ENCODE data around the gene INSYN2A. TPM values are rescaled to one million over a fixed set of nuclear protein-coding genes. Genes with fewer than 3 reads are reported as not detected.

The INSYN2A gene
- total and polyA plus RNA-seq, 9 of the 15 experiments (the other 6 are each of a cell fraction or from before 2014, with no cell fraction given), result not detected

- H3K4me1 ChIP-seq (replicated peaks in 1 of 2; ENCODE audit: control insufficient read depth in 2 of 2, insufficient read depth in 2 of 2, low read length in 2 of 2), result no peaks in the 10 kb centered on the region
- no peaks in the 10 kb centered on the region for H3K9me1 ChIP-seq (ENCODE audit: control insufficient read depth, insufficient read depth, low read length)
- H3K27ac ChIP-seq (ENCODE audit: extremely low read depth, low read depth, low read length), result no peak overlapping the region
- no peak overlapping the region for H2AFZ ChIP-seq (ENCODE audit: low read depth, low read length)
- H3K4me2 ChIP-seq (ENCODE audit: insufficient read depth, low read length), result no peak overlapping the region
- FAIRE-seq (no peak), ATAC-seq (no peak), DNase-seq (ENCODE audit: extremely low read depth in 1 of 4, low spot score in 3 of 4) (no peak)
- H3K27me3 ChIP-seq (ENCODE audit: control insufficient read depth in 2 of 2, insufficient read depth in 2 of 2, low read length in 2 of 2), result no peaks in the 10 kb centered on the region
- no peaks in the 10 kb centered on the region for H3K79me2 ChIP-seq (ENCODE audit: control insufficient read depth, insufficient read depth, low read length)
- 0% methylated on average over 4 of the region's 5 CpGs for WGBS (ENCODE audit: insufficient coverage, low coverage, missing lambda C conversion rate)
- ChIA-PET CTCF (ENCODE audit: low intra/inter-chr PET ratio) (no interaction called here), POLR2A (no interaction called here)
- H4K20me1 ChIP-seq (replicated peaks; ENCODE audit: control insufficient read depth, insufficient read depth, low read length), result no peaks in the 10 kb centered on the region
- no peaks in the 10 kb centered on the region for H3K9me3 ChIP-seq (replicated peaks; ENCODE audit: control insufficient read depth, insufficient read depth, low read depth, low read length)
- H3K9ac ChIP-seq (ENCODE audit: insufficient read depth in 1 of 2, low read depth in 2 of 2, low read length in 2 of 2), result no peak overlapping the region
- no TSS peak for BruUV-seq (replicated peaks)
- TF ChIP-seq TRIM28 (IDR thresholded peaks at IDR 0.05) (no peak), ZNF347 (CRISPR knock-in tag; IDR thresholded peaks at IDR 0.05; ENCODE audit: low read depth) (no peak), ZBTB2 (IDR thresholded peaks at IDR 0.05) (no peak), LARP7 (IDR thresholded peaks at IDR 0.05) (no peak), THAP7 (CRISPR knock-in tag; IDR thresholded peaks at IDR 0.05) (no peak), CUX1 (CRISPR knock-in tag; IDR thresholded peaks at IDR 0.05) (no peak), TCF7L2 (IDR thresholded peaks at IDR 0.05; ENCODE audit: low read depth, low read length) (no peak), SNAPC5 (CRISPR knock-in tag; IDR thresholded peaks at IDR 0.05) (no peak), SMAD3 (CRISPR knock-in tag; conservative IDR thresholded peaks at IDR 0.05) (no peak), FOXM1 (IDR thresholded peaks at IDR 0.05; ENCODE audit: low read depth) (no peak), FOXM1 (CRISPR knock-in tag; IDR thresholded peaks at IDR 0.05; ENCODE audit: low read depth) (no peak), PURB (CRISPR knock-in tag; IDR thresholded peaks at IDR 0.05; ENCODE audit: low read depth) (no peak), ZKSCAN1 (IDR thresholded peaks at IDR 0.05; ENCODE audit: low read depth, low read length) (no peak), RAD51 (IDR thresholded peaks at IDR 0.05; ENCODE audit: borderline replicate concordance, low read depth) (no peak), PHF21A (IDR thresholded peaks at IDR 0.05; ENCODE audit: borderline replicate concordance, low read depth) (no peak)
- in situ Hi-C loops (cut with MboI) (no loop called here), intact Hi-C loops (cut with micrococcal nuclease) (no loop called here)
- no peak overlapping the region for H3K4me3 ChIP-seq
- H3K36me3 ChIP-seq (ENCODE audit: control insufficient read depth, insufficient read depth, low read length), result no peaks in the 10 kb centered on the region
Observed at GRCh38 chr10:127190427-127190826, 6.0 kb downstream of the INSYN2A start.
